HepG2 (cell line): ENCODE data around the gene POU2F2. TPM values are rescaled to one million over a fixed set of nuclear protein-coding genes. Genes with fewer than 3 reads are reported as not detected.

Experiments
- FOSL1 ChIP-seq: sonication (generic); formaldehyde crosslinking; IDR thresholded peaks from 2 replicates; pipeline ENCODE4 v1.9.0; 2021; ENCODE audit warnings: missing genetic modification reagents, borderline replicate concordance
- ZNF383 ChIP-seq: sonication (generic); formaldehyde crosslinking; IDR thresholded peaks from 2 replicates; pipeline ENCODE4 v1.4.0; 2020; ENCODE audit warnings: missing genetic modification reagents, mild to moderate bottlenecking, borderline replicate concordance
- polyA plus RNA-seq, 8 experiments: library from polyadenylated mRNA; depleted of rRNA in 3 of 8; stranded (reverse) in 7 of 8; unstranded in 1 of 8; fragments of >200 nt; fragmentation: Illumina TruSeq in 4 of 8; extraction: Trizol in 4 of 8; gene quantifications; 2 replicates each; pipeline versions ENCODE4 v1.2.1 to v1.2.3, GENCODE V29; 2011 to 2016; ENCODE audit warnings: low read depth in 4 of 8, missing spikeins in 1 of 8, mixed read lengths in 1 of 8; ENCODE audit not compliant: insufficient read depth in 1 of 8
- total RNA-seq, 5 experiments: library from RNA; depleted of rRNA; stranded (reverse); fragments of >200 nt; fragmentation: Illumina TruSeq; extraction: Trizol; gene quantifications; 2 replicates each; pipeline ENCODE4 v1.2.3, GENCODE V29; 2016; ENCODE audit warnings: low read depth in 1 of 5
- TF ChIP-seq, protein P1 (sequence below), 2 experiments: fragments of 450-650 bp in 1 of 2; sonication (generic) in 1 of 2; formaldehyde crosslinking in 1 of 2; IDR thresholded peaks; 2 replicates each; pipeline versions ENCODE4 v1.6.1 to v1.8.0; 2016 to 2022; ENCODE audit warnings: antibody characterized with exemption in 1 of 2, mild to moderate bottlenecking in 1 of 2, missing genetic modification reagents in 1 of 2

Gene POU2F2
- total and polyA plus RNA-seq, 2 of the 13 experiments (the other 11 are each of a cell fraction or from before 2014, with no cell fraction given), result 0.09 to 0.17 TPM

DNA sequence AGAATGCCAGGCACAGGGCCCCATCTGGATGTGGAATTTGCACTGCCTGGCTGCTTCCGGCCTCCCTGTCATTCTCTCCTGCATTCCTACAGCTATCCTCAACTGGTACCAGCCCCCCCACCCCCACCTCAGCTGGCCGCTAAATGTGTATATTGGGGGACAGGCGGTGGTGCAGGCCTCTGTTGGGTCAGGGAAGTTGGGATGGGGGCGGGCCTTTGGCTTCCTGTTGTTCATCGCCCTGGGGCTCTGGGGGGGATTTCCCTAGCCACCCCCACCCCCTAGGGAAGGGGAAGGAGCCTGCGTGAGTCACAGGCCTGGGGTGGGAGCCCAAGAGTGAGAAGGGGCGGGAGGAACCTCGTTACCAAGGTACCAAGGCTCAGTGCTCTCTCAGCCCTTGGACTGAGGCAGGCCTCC, 10.6 kb downstream of the POU2F2 start (continued):
- TF ChIP-seq, protein P1, sequence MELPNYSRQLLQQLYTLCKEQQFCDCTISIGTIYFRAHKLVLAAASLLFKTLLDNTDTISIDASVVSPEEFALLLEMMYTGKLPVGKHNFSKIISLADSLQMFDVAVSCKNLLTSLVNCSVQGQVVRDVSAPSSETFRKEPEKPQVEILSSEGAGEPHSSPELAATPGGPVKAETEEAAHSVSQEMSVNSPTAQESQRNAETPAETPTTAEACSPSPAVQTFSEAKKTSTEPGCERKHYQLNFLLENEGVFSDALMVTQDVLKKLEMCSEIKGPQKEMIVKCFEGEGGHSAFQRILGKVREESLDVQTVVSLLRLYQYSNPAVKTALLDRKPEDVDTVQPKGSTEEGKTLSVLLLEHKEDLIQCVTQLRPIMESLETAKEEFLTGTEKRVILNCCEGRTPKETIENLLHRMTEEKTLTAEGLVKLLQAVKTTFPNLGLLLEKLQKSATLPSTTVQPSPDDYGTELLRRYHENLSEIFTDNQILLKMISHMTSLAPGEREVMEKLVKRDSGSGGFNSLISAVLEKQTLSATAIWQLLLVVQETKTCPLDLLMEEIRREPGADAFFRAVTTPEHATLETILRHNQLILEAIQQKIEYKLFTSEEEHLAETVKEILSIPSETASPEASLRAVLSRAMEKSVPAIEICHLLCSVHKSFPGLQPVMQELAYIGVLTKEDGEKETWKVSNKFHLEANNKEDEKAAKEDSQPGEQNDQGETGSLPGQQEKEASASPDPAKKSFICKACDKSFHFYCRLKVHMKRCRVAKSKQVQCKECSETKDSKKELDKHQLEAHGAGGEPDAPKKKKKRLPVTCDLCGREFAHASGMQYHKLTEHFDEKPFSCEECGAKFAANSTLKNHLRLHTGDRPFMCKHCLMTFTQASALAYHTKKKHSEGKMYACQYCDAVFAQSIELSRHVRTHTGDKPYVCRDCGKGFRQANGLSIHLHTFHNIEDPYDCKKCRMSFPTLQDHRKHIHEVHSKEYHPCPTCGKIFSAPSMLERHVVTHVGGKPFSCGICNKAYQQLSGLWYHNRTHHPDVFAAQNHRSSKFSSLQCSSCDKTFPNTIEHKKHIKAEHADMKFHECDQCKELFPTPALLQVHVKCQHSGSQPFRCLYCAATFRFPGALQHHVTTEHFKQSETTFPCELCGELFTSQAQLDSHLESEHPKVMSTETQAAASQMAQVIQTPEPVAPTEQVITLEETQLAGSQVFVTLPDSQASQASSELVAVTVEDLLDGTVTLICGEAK (IDR thresholded peaks at IDR 0.05), result no peak
- TF ChIP-seq, protein P1 (CRISPR knock-in tag; IDR thresholded peaks at IDR 0.05), result no peak
- TF ChIP-seq ZNF383 (CRISPR knock-in tag) (no peak), FOSL1 (CRISPR knock-in tag) (no peak)
